Neural cell (in vitro differentiated cells): ENCODE data around the gene RAB27B. TPM values are rescaled to one million over a fixed set of nuclear protein-coding genes. Genes with fewer than 3 reads are reported as not detected.

Source experiments
- H2AFZ ChIP-seq: fragments of 200-600, 300-800 bp; sonication (generic), shearing (Covaris generic); 2 replicates; pipeline ENCODE4 v1.6.0; 2014; ENCODE audit warnings: low read depth, mild to moderate bottlenecking, antibody characterized with exemption, low read length, moderate library complexity
- H3F3A ChIP-seq: fragments of 200-600 bp; shearing (Covaris generic); 2 replicates; pipeline ENCODE4 v1.6.1; 2016; ENCODE audit warnings: mild to moderate bottlenecking, moderate library complexity, mixed read lengths, antibody characterized with exemption, low read length; ENCODE audit not compliant: insufficient read depth, poor library complexity, severe bottlenecking
- H3K27ac ChIP-seq: fragments of 200-600, 300-800 bp; sonication (generic), shearing (Covaris generic); 2 replicates; pipeline ENCODE4 v1.5.1; 2014; ENCODE audit warnings: mild to moderate bottlenecking, low read length, moderate library complexity
- H3K27me3 ChIP-seq: fragments of 300-800, 200-600 bp; sonication (generic), shearing (Covaris generic); 2 replicates; pipeline ENCODE4 v1.6.0; 2014; ENCODE audit warnings: mild to moderate bottlenecking, low read depth, low read length, moderate library complexity; ENCODE audit not compliant: insufficient read depth
- H3K36me3 ChIP-seq: fragments of 300-800, 200-600 bp; sonication (generic), shearing (Covaris generic); 2 replicates; pipeline ENCODE4 v1.5.1; 2014; ENCODE audit warnings: mild to moderate bottlenecking, antibody characterized with exemption, low read length, moderate library complexity; ENCODE audit not compliant: insufficient read depth
- H3K4me2 ChIP-seq: fragments of 300-800, 200-600 bp; sonication (generic), shearing (Covaris generic); 2 replicates; pipeline ENCODE4 v1.6.0; 2014; ENCODE audit warnings: mild to moderate bottlenecking, low read length
- H3K4me3 ChIP-seq: fragments of 300-800, 200-600 bp; sonication (generic), shearing (Covaris generic); 2 replicates; pipeline ENCODE4 v1.5.1; 2014; ENCODE audit warnings: mild to moderate bottlenecking, low read length, moderate library complexity
- H3K79me2 ChIP-seq: fragments of 200-600 bp; shearing (Covaris generic); replicated peaks from 2 replicates; pipeline ENCODE4 v1.6.0; 2014; ENCODE audit warnings: mild to moderate bottlenecking, low read length, moderate library complexity; ENCODE audit not compliant: insufficient read depth
- H3K9ac ChIP-seq: fragments of 300-800, 200-600 bp; sonication (generic), shearing (Covaris generic); 2 replicates; pipeline ENCODE4 v1.6.1; 2016; ENCODE audit warnings: mild to moderate bottlenecking, low read length, mixed read lengths
- H3K9me2 ChIP-seq: fragments of 200-600 bp; shearing (Covaris generic); 2 replicates; pipeline ENCODE4 v1.6.1; 2016; ENCODE audit warnings: mild to moderate bottlenecking, low read length, mixed read lengths; ENCODE audit not compliant: insufficient read depth
- H3K9me3 ChIP-seq: fragments of 200-600, 300-800 bp; sonication (generic), shearing (Covaris generic); 2 replicates; pipeline ENCODE4 v1.6.1; 2016; ENCODE audit warnings: mild to moderate bottlenecking, mixed run types, low read length, moderate library complexity, mixed read lengths
- H4K20me1 ChIP-seq: fragments of 200-600 bp; shearing (Covaris generic); 2 replicates; pipeline ENCODE4 v1.6.1; 2016; ENCODE audit warnings: mild to moderate bottlenecking, mixed run types; ENCODE audit not compliant: insufficient read depth
- EP300 ChIP-seq: fragments of 450-650 bp; conservative IDR thresholded peaks from 2 replicates; pipeline ENCODE4 v1.6.1; 2014; ENCODE audit warnings: antibody characterized with exemption, mild to moderate bottlenecking, moderate library complexity; ENCODE audit not compliant: poor library complexity, severe bottlenecking
- EZH2 ChIP-seq: fragments of 200-600, 300-800 bp; shearing (Covaris generic), sonication (generic); IDR thresholded peaks from 2 replicates; pipeline ENCODE4 v1.6.1; 2014; ENCODE audit warnings: antibody characterized with exemption, low read length, borderline replicate concordance, mild to moderate bottlenecking; ENCODE audit not compliant: insufficient read depth, poor library complexity, severe bottlenecking
- MXI1 ChIP-seq: fragments of 450-650 bp; conservative IDR thresholded peaks from 2 replicates; pipeline ENCODE4 v1.6.1; 2014; ENCODE audit warnings: antibody characterized with exemption, mild to moderate bottlenecking; ENCODE audit not compliant: poor library complexity, severe bottlenecking
- POLR2AphosphoS5 ChIP-seq: IDR thresholded peaks from 2 replicates; pipeline ENCODE4 v1.6.1; 2012
- RAD21 ChIP-seq: fragments of 450-650 bp; conservative IDR thresholded peaks from 2 replicates; pipeline ENCODE4 v1.6.1; 2014; ENCODE audit warnings: antibody characterized with exemption, mild to moderate bottlenecking, moderate library complexity
- SMC3 ChIP-seq: fragments of 450-650 bp; conservative IDR thresholded peaks from 2 replicates; pipeline ENCODE4 v1.6.1; 2014; ENCODE audit warnings: antibody characterized with exemption, mild to moderate bottlenecking, moderate library complexity; ENCODE audit not compliant: poor library complexity
- TAF1 ChIP-seq: IDR thresholded peaks from 2 replicates; pipeline ENCODE4 v1.6.1; 2012; ENCODE audit warnings: low read depth
- polyA plus RNA-seq: library from polyadenylated mRNA; depleted of rRNA; stranded (reverse); fragments of >200 nt; gene quantifications from 2 replicates; pipeline ENCODE4 v1.2.3, GENCODE V29; 2014
- TF ChIP-seq, protein P1 (sequence below): fragments of 450-650 bp; IDR thresholded peaks from 2 replicates; pipeline ENCODE4 v1.5.1; 2014; ENCODE audit warnings: antibody characterized with exemption, mild to moderate bottlenecking, moderate library complexity; ENCODE audit not compliant: poor library complexity, severe bottlenecking
- TF ChIP-seq, protein P2 (sequence below): IDR thresholded peaks from 2 replicates; pipeline ENCODE4 v1.6.1; 2012; ENCODE audit warnings: borderline replicate concordance

RAB27B gene
- polyA plus RNA-seq, 1 donor from 2014 or later = 37.3 TPM

DNA sequence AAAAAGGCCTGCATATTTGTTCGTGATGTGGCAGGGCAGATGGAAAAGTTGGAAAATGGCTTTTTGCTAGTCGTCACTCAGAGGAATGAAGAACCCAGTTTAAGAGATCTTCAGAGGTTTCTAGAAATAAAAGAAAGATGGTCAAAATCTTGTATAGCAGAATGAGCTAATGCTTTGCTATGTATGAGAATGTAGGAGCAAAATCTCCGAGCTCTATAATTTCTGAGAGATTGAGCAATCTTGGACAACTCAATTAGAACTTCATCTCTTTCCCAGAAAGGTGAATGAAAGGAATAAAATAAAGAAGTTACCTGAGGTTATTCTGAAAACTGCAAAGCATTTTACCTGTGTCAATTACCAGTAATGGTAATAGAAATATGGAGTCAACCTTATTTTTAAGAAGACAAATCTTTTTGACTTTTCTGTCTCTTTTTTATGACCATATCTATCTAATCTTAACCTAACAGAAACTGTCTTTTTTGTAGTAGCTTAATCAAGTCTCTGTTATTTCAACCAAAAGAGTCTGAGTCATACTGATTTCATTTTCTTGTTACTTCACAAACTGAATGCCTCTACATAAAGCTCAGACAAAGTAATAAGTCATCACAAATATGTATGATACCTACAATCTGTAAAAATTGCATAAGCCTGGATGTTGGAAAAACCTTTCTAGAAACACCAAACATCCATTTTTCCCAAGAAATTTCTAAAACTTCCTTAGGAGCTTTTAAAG is 98.5 kb downstream of the RAB27B start:
- Histone ChIP-seq H3F3A (no peaks in the 10 kb centered on the region), H3K9me3 (no peaks in the 10 kb centered on the region), H3K79me2 (no peaks in the 10 kb centered on the region), H3K9ac (no peak overlapping the region), H3K36me3 (no peaks in the 10 kb centered on the region), H2AFZ (no peak overlapping the region), H3K4me2 (no peak overlapping the region), H3K27me3 (no peaks in the 10 kb centered on the region), H4K20me1 (no peaks in the 10 kb centered on the region), H3K9me2 (no peaks in the 10 kb centered on the region), H3K4me3 (no peak overlapping the region), H3K27ac (no peak overlapping the region)
- TF ChIP-seq, protein P1, sequence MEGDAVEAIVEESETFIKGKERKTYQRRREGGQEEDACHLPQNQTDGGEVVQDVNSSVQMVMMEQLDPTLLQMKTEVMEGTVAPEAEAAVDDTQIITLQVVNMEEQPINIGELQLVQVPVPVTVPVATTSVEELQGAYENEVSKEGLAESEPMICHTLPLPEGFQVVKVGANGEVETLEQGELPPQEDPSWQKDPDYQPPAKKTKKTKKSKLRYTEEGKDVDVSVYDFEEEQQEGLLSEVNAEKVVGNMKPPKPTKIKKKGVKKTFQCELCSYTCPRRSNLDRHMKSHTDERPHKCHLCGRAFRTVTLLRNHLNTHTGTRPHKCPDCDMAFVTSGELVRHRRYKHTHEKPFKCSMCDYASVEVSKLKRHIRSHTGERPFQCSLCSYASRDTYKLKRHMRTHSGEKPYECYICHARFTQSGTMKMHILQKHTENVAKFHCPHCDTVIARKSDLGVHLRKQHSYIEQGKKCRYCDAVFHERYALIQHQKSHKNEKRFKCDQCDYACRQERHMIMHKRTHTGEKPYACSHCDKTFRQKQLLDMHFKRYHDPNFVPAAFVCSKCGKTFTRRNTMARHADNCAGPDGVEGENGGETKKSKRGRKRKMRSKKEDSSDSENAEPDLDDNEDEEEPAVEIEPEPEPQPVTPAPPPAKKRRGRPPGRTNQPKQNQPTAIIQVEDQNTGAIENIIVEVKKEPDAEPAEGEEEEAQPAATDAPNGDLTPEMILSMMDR = no peak
- TF ChIP-seq MXI1 = no peak

DNA sequence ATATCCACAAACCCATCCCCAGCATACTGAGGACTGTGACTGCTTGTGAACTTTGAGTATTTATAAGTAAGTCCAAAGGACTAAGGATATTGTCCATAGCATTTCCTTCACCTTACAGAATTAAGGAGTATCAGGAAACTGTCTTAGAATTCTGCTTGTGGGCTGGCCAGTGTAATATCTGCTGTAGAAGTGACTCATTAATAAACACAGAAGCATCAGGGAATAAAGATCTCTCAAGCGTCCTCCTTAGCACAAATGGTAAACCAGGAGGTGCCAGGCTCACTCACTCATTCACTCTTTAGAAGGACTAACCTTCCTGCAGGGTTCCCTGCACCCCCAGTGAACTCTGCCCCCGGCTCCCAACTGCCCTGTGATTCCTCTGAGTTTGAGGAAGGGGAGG is 100.0 kb downstream of the RAB27B start:
- H3F3A ChIP-seq = no peaks in the 10 kb centered on the region
- H2AFZ ChIP-seq = no peak overlapping the region
- H3K9me2 ChIP-seq = no peaks in the 10 kb centered on the region
- no peak overlapping the region for H3K27ac ChIP-seq
- no peaks in the 10 kb centered on the region for H3K79me2 ChIP-seq
- no peaks in the 10 kb centered on the region for H4K20me1 ChIP-seq
- H3K4me2 ChIP-seq = no peak overlapping the region
- TF ChIP-seq EP300 (no peak), EZH2 (no peak), MXI1 (no peak), SMC3 (no peak), TAF1 (no peak), POLR2AphosphoS5 (no peak), RAD21 (no peak)
- TF ChIP-seq, protein P2, sequence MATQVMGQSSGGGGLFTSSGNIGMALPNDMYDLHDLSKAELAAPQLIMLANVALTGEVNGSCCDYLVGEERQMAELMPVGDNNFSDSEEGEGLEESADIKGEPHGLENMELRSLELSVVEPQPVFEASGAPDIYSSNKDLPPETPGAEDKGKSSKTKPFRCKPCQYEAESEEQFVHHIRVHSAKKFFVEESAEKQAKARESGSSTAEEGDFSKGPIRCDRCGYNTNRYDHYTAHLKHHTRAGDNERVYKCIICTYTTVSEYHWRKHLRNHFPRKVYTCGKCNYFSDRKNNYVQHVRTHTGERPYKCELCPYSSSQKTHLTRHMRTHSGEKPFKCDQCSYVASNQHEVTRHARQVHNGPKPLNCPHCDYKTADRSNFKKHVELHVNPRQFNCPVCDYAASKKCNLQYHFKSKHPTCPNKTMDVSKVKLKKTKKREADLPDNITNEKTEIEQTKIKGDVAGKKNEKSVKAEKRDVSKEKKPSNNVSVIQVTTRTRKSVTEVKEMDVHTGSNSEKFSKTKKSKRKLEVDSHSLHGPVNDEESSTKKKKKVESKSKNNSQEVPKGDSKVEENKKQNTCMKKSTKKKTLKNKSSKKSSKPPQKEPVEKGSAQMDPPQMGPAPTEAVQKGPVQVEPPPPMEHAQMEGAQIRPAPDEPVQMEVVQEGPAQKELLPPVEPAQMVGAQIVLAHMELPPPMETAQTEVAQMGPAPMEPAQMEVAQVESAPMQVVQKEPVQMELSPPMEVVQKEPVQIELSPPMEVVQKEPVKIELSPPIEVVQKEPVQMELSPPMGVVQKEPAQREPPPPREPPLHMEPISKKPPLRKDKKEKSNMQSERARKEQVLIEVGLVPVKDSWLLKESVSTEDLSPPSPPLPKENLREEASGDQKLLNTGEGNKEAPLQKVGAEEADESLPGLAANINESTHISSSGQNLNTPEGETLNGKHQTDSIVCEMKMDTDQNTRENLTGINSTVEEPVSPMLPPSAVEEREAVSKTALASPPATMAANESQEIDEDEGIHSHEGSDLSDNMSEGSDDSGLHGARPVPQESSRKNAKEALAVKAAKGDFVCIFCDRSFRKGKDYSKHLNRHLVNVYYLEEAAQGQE = no peak
- TF ChIP-seq, protein P1 = no peak
- H3K36me3 ChIP-seq = no peaks in the 10 kb centered on the region
- H3K9me3 ChIP-seq = no peaks in the 10 kb centered on the region
- H3K27me3 ChIP-seq = no peaks in the 10 kb centered on the region
- no peak overlapping the region for H3K9ac ChIP-seq
- no peak overlapping the region for H3K4me3 ChIP-seq
